ENCODE measurements around the gene PRKAB2. TPM values are rescaled to one million over a fixed set of nuclear protein-coding genes. Genes with fewer than 3 reads are reported as not detected.

PRKAB2 gene
- total and polyA plus RNA-seq, 2 donors (not counting 1 experiment from before 2014, with no cell fraction given), result 8.4 to 17.1 TPM

DNA sequence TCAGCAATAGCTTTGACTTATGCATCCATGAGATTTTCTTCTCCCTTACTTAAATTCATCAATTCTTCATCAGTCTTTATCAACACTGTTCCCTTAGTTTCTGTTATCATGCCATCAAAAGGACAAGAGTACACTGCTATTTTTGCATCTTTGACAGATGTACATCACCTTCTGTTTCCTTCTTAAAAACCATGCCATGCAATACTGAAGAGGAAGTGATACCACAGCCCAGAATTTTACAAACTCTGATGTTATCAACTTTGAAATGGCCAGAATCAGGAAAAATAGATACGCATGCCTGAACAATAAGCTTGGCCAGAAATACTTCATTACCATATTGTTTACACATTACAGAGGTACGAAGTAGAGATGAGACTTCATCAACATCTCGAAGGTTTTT lies 31.8 kb upstream of the PRKAB2 start:
- Histone ChIP-seq H3K4me3 (ENCODE audit: control extremely low read depth in 1 of 5, extremely low read depth in 1 of 5, insufficient read depth in 1 of 5, low read depth in 2 of 5, low read length in 4 of 5) (peak overlapping the region in 1 of 5 experiments; percentile 29), H3K36me3 (replicated peaks in 1 of 2; ENCODE audit: control extremely low read depth in 1 of 2, control insufficient read depth in 1 of 2, extremely low read depth in 1 of 2, insufficient read depth in 2 of 2, low read length in 1 of 2) (no peaks in the 10 kb centered on the region), H2AFZ (ENCODE audit: insufficient read depth, low read depth, low read length, poor library complexity, severe bottlenecking) (no peak overlapping the region), H3K27ac (ENCODE audit: low read length in 2 of 2) (peak overlapping the region; percentile 30 to 62), H3K4me2 (replicated peaks; ENCODE audit: low read depth, low read length, poor library complexity, severe bottlenecking) (peak overlapping the region; percentile 42), H3K4me1 (ENCODE audit: control insufficient read depth in 2 of 2, insufficient read depth in 2 of 2, low read length in 2 of 2) (peaks cover 13 to 22% of the 10 kb centered on the region in 2 donors), H3K9ac (ENCODE audit: low read length) (no peak overlapping the region), H4K20me1 (ENCODE audit: control insufficient read depth, insufficient read depth, low read length, poor library complexity, severe bottlenecking) (no peaks in the 10 kb centered on the region), H3K9me3 (ENCODE audit: control extremely low read depth in 1 of 3, control insufficient read depth in 2 of 3, insufficient read depth in 1 of 3, low read length in 2 of 3) (no peaks in the 10 kb centered on the region), H3K27me3 (replicated peaks in 1 of 4; ENCODE audit: control extremely low read depth in 1 of 4, control insufficient read depth in 3 of 4, insufficient read depth in 4 of 4, low read length in 3 of 4) (no peaks in the 10 kb centered on the region), H3K79me2 (ENCODE audit: control insufficient read depth, insufficient read depth, low read length) (peaks cover 4% of the 10 kb centered on the region)
- Mint-ChIP-seq H3K4me3 (peak overlapping the region; percentile 20), H3K4me1 (peaks cover 32% of the 10 kb centered on the region), H3K9me3 (ENCODE audit: insufficient read depth) (no peaks in the 10 kb centered on the region), H3K27me3 (no peaks in the 10 kb centered on the region), H3K27ac (peak overlapping the region; percentile 54)
- ATAC-seq (ENCODE audit: low read depth) (peak; percentile 60), DNase-seq (peak; percentile 26)
- CTCF ChIA-PET, result interaction anchor here (1.5 kb wide), 1 partner anchor 38 kb away, joined by 4 read pairs; the partner anchor contains the start of gene CHD1L
- 43% methylated on average over 1 of the region's 3 CpGs for WGBS (ENCODE audit: insufficient coverage)
- POLR2A ChIA-PET, result no interaction called here
- TF ChIP-seq EZH2 (IDR thresholded peaks at IDR 0.05; ENCODE audit: borderline replicate concordance, insufficient read depth, low read depth, low read length, poor library complexity, severe bottlenecking), result no peak
- TF ChIP-seq, protein P1, sequence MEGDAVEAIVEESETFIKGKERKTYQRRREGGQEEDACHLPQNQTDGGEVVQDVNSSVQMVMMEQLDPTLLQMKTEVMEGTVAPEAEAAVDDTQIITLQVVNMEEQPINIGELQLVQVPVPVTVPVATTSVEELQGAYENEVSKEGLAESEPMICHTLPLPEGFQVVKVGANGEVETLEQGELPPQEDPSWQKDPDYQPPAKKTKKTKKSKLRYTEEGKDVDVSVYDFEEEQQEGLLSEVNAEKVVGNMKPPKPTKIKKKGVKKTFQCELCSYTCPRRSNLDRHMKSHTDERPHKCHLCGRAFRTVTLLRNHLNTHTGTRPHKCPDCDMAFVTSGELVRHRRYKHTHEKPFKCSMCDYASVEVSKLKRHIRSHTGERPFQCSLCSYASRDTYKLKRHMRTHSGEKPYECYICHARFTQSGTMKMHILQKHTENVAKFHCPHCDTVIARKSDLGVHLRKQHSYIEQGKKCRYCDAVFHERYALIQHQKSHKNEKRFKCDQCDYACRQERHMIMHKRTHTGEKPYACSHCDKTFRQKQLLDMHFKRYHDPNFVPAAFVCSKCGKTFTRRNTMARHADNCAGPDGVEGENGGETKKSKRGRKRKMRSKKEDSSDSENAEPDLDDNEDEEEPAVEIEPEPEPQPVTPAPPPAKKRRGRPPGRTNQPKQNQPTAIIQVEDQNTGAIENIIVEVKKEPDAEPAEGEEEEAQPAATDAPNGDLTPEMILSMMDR (IDR thresholded peaks at IDR 0.05), result no peak
- intact Hi-C loops (cut with micrococcal nuclease), result no loop called here

DNA sequence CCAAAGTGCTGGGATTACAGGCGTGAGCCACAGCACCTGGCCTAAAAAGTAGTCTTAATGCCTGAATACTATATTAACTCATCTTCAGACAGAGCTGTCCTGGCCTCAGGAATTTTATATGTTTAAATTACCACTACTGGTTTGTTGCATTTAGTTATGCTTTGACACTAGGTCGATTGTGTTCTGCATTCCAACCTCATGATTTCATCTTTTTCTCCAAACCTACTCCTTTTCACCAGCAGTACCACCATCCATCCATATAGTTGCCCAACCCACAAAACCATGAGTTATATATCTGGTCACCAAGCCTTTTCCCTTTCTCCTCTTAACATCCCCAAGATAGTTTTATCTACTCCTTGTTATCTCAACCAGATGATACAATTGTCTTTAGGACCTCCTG lies 30.3 kb upstream of the PRKAB2 start:
- CTCF ChIA-PET, result no interaction called here
- Histone ChIP-seq H2AFZ (ENCODE audit: insufficient read depth, low read depth, low read length, poor library complexity, severe bottlenecking) (no peak overlapping the region), H3K4me1 (ENCODE audit: control insufficient read depth in 2 of 2, insufficient read depth in 2 of 2, low read length in 2 of 2) (peaks cover 13 to 22% of the 10 kb centered on the region in 2 donors), H3K79me2 (ENCODE audit: control insufficient read depth, insufficient read depth, low read length) (peaks cover 4% of the 10 kb centered on the region), H3K9ac (ENCODE audit: low read length) (no peak overlapping the region), H3K27me3 (replicated peaks in 1 of 4; ENCODE audit: control extremely low read depth in 1 of 4, control insufficient read depth in 3 of 4, insufficient read depth in 4 of 4, low read length in 3 of 4) (no peaks in the 10 kb centered on the region), H3K36me3 (replicated peaks in 1 of 2; ENCODE audit: control extremely low read depth in 1 of 2, control insufficient read depth in 1 of 2, extremely low read depth in 1 of 2, insufficient read depth in 2 of 2, low read length in 1 of 2) (peaks cover 0 to 1% of the 10 kb centered on the region in 2 experiments), H3K4me3 (ENCODE audit: control extremely low read depth in 1 of 5, extremely low read depth in 1 of 5, insufficient read depth in 1 of 5, low read depth in 2 of 5, low read length in 4 of 5) (no peak overlapping the region), H3K4me2 (replicated peaks; ENCODE audit: low read depth, low read length, poor library complexity, severe bottlenecking) (no peak overlapping the region), H4K20me1 (ENCODE audit: control insufficient read depth, insufficient read depth, low read length, poor library complexity, severe bottlenecking) (no peaks in the 10 kb centered on the region), H3K27ac (ENCODE audit: low read length in 2 of 2) (peak overlapping the region in 1 of 2 donors; percentile 62), H3K9me3 (ENCODE audit: control extremely low read depth in 1 of 3, control insufficient read depth in 2 of 3, insufficient read depth in 1 of 3, low read length in 2 of 3) (no peaks in the 10 kb centered on the region)
- H3K4me3 Mint-ChIP-seq, result no peak overlapping the region
- ATAC-seq (ENCODE audit: low read depth), result no peak
- WGBS (ENCODE audit: insufficient coverage), result 94% methylated on average over 2 of the region's 2 CpGs
- TF ChIP-seq, protein P1 (IDR thresholded peaks at IDR 0.05), result no peak
- TF ChIP-seq EZH2 (IDR thresholded peaks at IDR 0.05; ENCODE audit: borderline replicate concordance, insufficient read depth, low read depth, low read length, poor library complexity, severe bottlenecking), result no peak
- peaks cover 32% of the 10 kb centered on the region for H3K4me1 Mint-ChIP-seq
- H3K27me3 Mint-ChIP-seq, result no peaks in the 10 kb centered on the region
- POLR2A ChIA-PET, result no interaction called here
- intact Hi-C loops (cut with micrococcal nuclease), result no loop called here
- H3K27ac Mint-ChIP-seq, result no peak overlapping the region
- no peaks in the 10 kb centered on the region for H3K9me3 Mint-ChIP-seq (ENCODE audit: insufficient read depth)
- DNase-seq, result no peak
